AG09309 (cell line): ENCODE results near the gene PODXL.

Experiments used
- DNase-seq: peaks from one replicate; pipeline ENCODE4 v3.0.0-alpha.2; 2010; ENCODE audit warnings: low read depth
- H3K4me3 ChIP-seq: 2 replicates; pipeline ENCODE4 v1.5.1; 2011; ENCODE audit warnings: mild to moderate bottlenecking, low read depth, low read length, moderate library complexity; ENCODE audit not compliant: control insufficient read depth
- TF ChIP-seq, protein P1 (sequence below): IDR thresholded peaks from 2 replicates; pipeline ENCODE4 v1.5.1; 2011; ENCODE audit warnings: mild to moderate bottlenecking, low read depth, low read length, inconsistent platforms; ENCODE audit not compliant: insufficient read depth, control insufficient read depth; ENCODE audit errors: missing control alignments

The PODXL gene

DNA sequence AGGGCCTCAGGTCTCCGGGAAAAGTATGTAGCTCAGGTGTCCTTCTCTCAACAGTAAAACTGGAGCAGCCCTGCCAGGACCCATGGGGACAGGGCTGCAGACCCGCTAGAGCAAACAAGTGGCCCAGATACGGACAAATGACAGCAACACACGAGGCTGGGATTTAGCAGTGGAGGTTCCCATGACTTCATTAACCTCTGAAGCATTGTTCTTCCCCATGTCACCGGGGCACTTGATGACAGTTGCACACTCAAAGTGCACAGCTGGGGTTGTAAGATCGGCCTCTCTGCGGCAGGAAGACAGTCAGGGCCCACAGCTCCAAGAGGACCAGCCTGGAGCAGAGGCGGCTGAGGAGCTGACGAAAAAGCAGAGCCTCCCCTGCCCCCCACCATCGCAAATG lies 12.5 kb upstream of the PODXL start:
- TF ChIP-seq, protein P1, sequence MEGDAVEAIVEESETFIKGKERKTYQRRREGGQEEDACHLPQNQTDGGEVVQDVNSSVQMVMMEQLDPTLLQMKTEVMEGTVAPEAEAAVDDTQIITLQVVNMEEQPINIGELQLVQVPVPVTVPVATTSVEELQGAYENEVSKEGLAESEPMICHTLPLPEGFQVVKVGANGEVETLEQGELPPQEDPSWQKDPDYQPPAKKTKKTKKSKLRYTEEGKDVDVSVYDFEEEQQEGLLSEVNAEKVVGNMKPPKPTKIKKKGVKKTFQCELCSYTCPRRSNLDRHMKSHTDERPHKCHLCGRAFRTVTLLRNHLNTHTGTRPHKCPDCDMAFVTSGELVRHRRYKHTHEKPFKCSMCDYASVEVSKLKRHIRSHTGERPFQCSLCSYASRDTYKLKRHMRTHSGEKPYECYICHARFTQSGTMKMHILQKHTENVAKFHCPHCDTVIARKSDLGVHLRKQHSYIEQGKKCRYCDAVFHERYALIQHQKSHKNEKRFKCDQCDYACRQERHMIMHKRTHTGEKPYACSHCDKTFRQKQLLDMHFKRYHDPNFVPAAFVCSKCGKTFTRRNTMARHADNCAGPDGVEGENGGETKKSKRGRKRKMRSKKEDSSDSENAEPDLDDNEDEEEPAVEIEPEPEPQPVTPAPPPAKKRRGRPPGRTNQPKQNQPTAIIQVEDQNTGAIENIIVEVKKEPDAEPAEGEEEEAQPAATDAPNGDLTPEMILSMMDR = no peak
- DNase-seq = no peak
- H3K4me3 ChIP-seq = no peak overlapping the region

GRCh38 chr7:131568510-131568909 lies 12.1 kb upstream of the PODXL start:
- H3K4me3 ChIP-seq = no peak overlapping the region
- DNase-seq = no peak
- TF ChIP-seq, protein P1 = no peak

DNA sequence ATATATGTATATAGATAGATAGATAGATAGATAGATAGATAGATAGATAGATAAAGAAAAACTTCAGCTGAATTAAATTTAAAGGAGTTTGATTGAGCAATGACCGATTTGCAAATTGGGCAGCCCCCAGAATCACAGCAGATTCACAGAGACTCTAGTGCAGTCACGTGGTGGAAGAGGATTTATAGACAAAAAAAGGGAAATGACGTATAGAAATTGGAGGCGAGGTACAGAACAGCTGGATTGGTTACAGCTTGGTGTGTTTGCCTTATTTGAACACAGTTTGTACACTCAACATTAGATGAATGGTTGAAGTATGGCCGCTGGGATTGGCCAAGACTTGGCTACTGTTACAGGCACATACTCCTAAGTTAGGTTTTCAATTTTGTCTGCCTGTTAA lies 8.2 kb upstream of the PODXL start:
- TF ChIP-seq, protein P1 = no peak
- DNase-seq = no peak
- H3K4me3 ChIP-seq = no peak overlapping the region

GRCh38 chr7:131563918-131564317 lies 7.5 kb upstream of the PODXL start:
- no peak overlapping the region for H3K4me3 ChIP-seq
- TF ChIP-seq, protein P1 = no peak
- DNase-seq = no peak

- H3K4me3 ChIP-seq = no peak overlapping the region
- no peak for DNase-seq
- TF ChIP-seq, protein P1 = no peak
These were observed 6.5 kb upstream of the PODXL start for GRCh38 chr7:131562941-131563340.

DNA sequence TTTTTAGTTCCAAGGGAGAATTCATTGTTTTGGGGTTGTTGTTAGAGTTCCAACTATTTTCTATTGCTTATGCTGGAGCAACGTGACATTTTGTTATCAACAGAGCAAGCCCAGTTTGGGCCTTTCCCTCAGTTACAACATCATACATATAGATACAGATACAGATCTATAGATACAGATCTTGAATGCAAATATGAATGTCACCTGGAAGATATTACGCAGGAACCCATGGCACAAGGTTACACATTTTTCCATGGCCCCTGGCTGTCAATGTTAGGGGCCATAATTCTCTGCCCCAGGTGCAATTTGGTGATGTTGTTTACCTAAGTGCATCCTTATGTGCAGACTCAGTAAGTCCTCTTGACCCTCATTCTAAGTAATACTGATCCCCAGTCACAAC lies 3.6 kb upstream of the PODXL start:
- H3K4me3 ChIP-seq = no peak overlapping the region
- no peak for DNase-seq
- TF ChIP-seq, protein P1 = no peak
